ENCODE results near the gene SDF4.

DNA sequence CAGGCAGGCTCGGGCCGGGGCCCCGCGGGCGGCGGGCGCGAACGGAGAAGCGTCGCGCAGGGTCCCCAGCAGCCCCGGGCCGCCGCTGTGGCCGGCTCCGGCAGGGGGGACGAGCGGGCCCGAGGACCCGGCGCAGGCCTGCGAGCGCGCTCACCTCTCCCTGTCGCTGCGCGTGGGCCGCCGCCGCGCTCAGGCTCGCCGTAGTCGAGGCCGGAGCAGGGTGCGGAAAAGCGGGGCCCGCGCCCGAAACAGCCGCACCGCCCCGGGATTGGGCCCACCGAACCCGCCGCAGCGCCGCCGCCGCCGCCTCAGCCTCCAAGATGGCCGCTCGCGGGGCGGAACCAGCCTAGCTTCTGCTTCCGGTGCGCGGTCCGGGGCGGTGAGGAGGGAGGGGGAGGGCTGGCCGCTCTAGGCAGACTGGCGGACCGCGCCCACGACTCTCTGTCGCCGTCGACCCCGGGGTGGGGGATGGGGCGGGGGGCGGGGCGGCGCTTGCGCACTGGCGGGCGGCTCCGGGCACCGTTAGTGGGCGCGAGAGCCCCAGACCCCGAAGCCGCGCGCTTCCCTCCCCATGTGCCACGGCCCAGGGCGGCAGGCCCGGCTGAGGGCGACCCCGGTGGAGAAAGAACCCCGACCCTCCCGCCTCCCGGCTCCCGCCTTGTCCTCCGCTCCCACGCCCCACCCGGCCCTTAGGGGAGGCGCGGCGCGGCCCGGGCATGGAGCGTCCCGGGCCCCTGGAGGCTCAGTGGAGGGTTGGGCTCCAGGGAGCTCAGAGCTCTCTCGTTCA lies 41.9 kb upstream of the SDF4 start, which contains the start of gene UBE2J2:
- TF ChIP-seq MAFK (IDR thresholded peaks at IDR 0.05; ENCODE audit: low read depth, low read length) = no peak
- TF ChIP-seq, protein P1, sequence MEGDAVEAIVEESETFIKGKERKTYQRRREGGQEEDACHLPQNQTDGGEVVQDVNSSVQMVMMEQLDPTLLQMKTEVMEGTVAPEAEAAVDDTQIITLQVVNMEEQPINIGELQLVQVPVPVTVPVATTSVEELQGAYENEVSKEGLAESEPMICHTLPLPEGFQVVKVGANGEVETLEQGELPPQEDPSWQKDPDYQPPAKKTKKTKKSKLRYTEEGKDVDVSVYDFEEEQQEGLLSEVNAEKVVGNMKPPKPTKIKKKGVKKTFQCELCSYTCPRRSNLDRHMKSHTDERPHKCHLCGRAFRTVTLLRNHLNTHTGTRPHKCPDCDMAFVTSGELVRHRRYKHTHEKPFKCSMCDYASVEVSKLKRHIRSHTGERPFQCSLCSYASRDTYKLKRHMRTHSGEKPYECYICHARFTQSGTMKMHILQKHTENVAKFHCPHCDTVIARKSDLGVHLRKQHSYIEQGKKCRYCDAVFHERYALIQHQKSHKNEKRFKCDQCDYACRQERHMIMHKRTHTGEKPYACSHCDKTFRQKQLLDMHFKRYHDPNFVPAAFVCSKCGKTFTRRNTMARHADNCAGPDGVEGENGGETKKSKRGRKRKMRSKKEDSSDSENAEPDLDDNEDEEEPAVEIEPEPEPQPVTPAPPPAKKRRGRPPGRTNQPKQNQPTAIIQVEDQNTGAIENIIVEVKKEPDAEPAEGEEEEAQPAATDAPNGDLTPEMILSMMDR (conservative IDR thresholded peaks at IDR 0.05; ENCODE audit: low read depth, low read length) = no peak
- TF ChIP-seq FOS (IDR thresholded peaks at IDR 0.05; ENCODE audit: low read depth, low read length) = no peak
- TF ChIP-seq CEBPB (IDR thresholded peaks at IDR 0.05; ENCODE audit: low read depth, low read length) = no peak
- TF ChIP-seq POLR2A (IDR thresholded peaks at IDR 0.05; ENCODE audit: low read depth, low read length) = peak; percentile 72; the same call in 1 of the 2 replicates
- no peak for TF ChIP-seq NFE2L2 (IDR thresholded peaks at IDR 0.05; ENCODE audit: low read depth, low read length)
- peak; percentile 19; the same call in 1 of the 2 replicates for TF ChIP-seq MXI1 (IDR thresholded peaks at IDR 0.05; ENCODE audit: borderline replicate concordance, low read depth, low read length)
- TF ChIP-seq BHLHE40 (IDR thresholded peaks at IDR 0.05; ENCODE audit: low read depth, low read length) = no peak
- TF ChIP-seq RAD21 (IDR thresholded peaks at IDR 0.05; ENCODE audit: low read length) = no peak
- no peak for TF ChIP-seq RCOR1 (IDR thresholded peaks at IDR 0.05; ENCODE audit: insufficient replicate concordance, low read length)

Data from IMR-90 (cell line).